ENCODE measurements around the gene PPP2R3A.

The PPP2R3A gene

GRCh38 chr3:136036306-136036705 lies 70.8 kb downstream of the PPP2R3A start:
- Histone ChIP-seq H3K27ac (ENCODE audit: low read length) (no peak overlapping the region), H3K27me3 (ENCODE audit: low read depth, low read length) (no peaks in the 10 kb centered on the region), H3K4me1 (ENCODE audit: control insufficient read depth in 1 of 2, insufficient read depth in 2 of 2, low read length in 2 of 2) (peaks cover 0 to 6% of the 10 kb centered on the region in 2 donors), H3K9me3 (ENCODE audit: control insufficient read depth in 1 of 2, low read length in 2 of 2) (peaks cover 0 to 3% of the 10 kb centered on the region in 2 donors), H3K36me3 (ENCODE audit: control insufficient read depth in 1 of 2, insufficient read depth in 2 of 2, low read length in 2 of 2) (peaks cover 0 to 5% of the 10 kb centered on the region in 2 donors), H3K4me3 (ENCODE audit: low read depth in 1 of 2, low read length in 2 of 2) (no peak overlapping the region)

- Histone ChIP-seq H3K36me3 (ENCODE audit: control insufficient read depth in 1 of 2, insufficient read depth in 2 of 2, low read length in 2 of 2) (peaks cover 0 to 8% of the 10 kb centered on the region in 2 donors), H3K27me3 (ENCODE audit: low read depth, low read length) (no peaks in the 10 kb centered on the region), H3K4me1 (ENCODE audit: control insufficient read depth in 1 of 2, insufficient read depth in 2 of 2, low read length in 2 of 2) (peaks cover 0 to 9% of the 10 kb centered on the region in 2 donors), H3K9me3 (ENCODE audit: control insufficient read depth in 1 of 2, low read length in 2 of 2) (no peaks in the 10 kb centered on the region), H3K27ac (ENCODE audit: low read length) (no peak overlapping the region), H3K4me3 (ENCODE audit: low read depth in 1 of 2, low read length in 2 of 2) (no peak overlapping the region)
Measured at GRCh38 chr3:136038668-136039067, 73.1 kb downstream of the PPP2R3A start.

GRCh38 chr3:136042608-136043221 lies 77.2 kb downstream of the PPP2R3A start:
- Histone ChIP-seq H3K27me3 (ENCODE audit: low read depth, low read length) (no peaks in the 10 kb centered on the region), H3K4me3 (ENCODE audit: low read depth in 1 of 2, low read length in 2 of 2) (no peak overlapping the region), H3K36me3 (ENCODE audit: control insufficient read depth in 1 of 2, insufficient read depth in 2 of 2, low read length in 2 of 2) (peaks cover 0 to 37% of the 10 kb centered on the region in 2 donors), H3K27ac (ENCODE audit: low read length) (no peak overlapping the region), H3K9me3 (ENCODE audit: control insufficient read depth in 1 of 2, low read length in 2 of 2) (no peaks in the 10 kb centered on the region), H3K4me1 (ENCODE audit: control insufficient read depth in 1 of 2, insufficient read depth in 2 of 2, low read length in 2 of 2) (peaks cover 0 to 3% of the 10 kb centered on the region in 2 donors)

GRCh38 chr3:136044980-136045745 lies 79.6 kb downstream of the PPP2R3A start:
- Histone ChIP-seq H3K4me3 (ENCODE audit: low read depth in 1 of 2, low read length in 2 of 2) (no peak overlapping the region), H3K27ac (ENCODE audit: low read length) (no peak overlapping the region), H3K4me1 (ENCODE audit: control insufficient read depth in 1 of 2, insufficient read depth in 2 of 2, low read length in 2 of 2) (peaks cover 0 to 3% of the 10 kb centered on the region in 2 donors), H3K36me3 (ENCODE audit: control insufficient read depth in 1 of 2, insufficient read depth in 2 of 2, low read length in 2 of 2) (peaks cover 8 to 41% of the 10 kb centered on the region in 2 donors), H3K9me3 (ENCODE audit: control insufficient read depth in 1 of 2, low read length in 2 of 2) (no peaks in the 10 kb centered on the region), H3K27me3 (ENCODE audit: low read depth, low read length) (no peaks in the 10 kb centered on the region)

GRCh38 chr3:136048068-136048467 lies 82.5 kb downstream of the PPP2R3A start:
- Histone ChIP-seq H3K9me3 (ENCODE audit: control insufficient read depth in 1 of 2, low read length in 2 of 2) (no peaks in the 10 kb centered on the region), H3K4me1 (ENCODE audit: control insufficient read depth in 1 of 2, insufficient read depth in 2 of 2, low read length in 2 of 2) (no peaks in the 10 kb centered on the region), H3K27ac (ENCODE audit: low read length) (no peak overlapping the region), H3K4me3 (ENCODE audit: low read depth in 1 of 2, low read length in 2 of 2) (no peak overlapping the region), H3K27me3 (ENCODE audit: low read depth, low read length) (no peaks in the 10 kb centered on the region), H3K36me3 (ENCODE audit: control insufficient read depth in 1 of 2, insufficient read depth in 2 of 2, low read length in 2 of 2) (peaks cover 8 to 53% of the 10 kb centered on the region in 2 donors)

GRCh38 chr3:136050250-136050649 lies 84.7 kb downstream of the PPP2R3A start:
- no peaks in the 10 kb centered on the region for H3K4me1 ChIP-seq (ENCODE audit: control insufficient read depth in 1 of 2, insufficient read depth in 2 of 2, low read length in 2 of 2)
- no peak overlapping the region for H3K27ac ChIP-seq (ENCODE audit: low read length)
- no peaks in the 10 kb centered on the region for H3K9me3 ChIP-seq (ENCODE audit: control insufficient read depth in 1 of 2, low read length in 2 of 2)
- peaks cover 8 to 44% of the 10 kb centered on the region in 2 donors for H3K36me3 ChIP-seq (ENCODE audit: control insufficient read depth in 1 of 2, insufficient read depth in 2 of 2, low read length in 2 of 2)
- H3K27me3 ChIP-seq (ENCODE audit: low read depth, low read length), result no peaks in the 10 kb centered on the region
- no peak overlapping the region for H3K4me3 ChIP-seq (ENCODE audit: low read depth in 1 of 2, low read length in 2 of 2)

DNA sequence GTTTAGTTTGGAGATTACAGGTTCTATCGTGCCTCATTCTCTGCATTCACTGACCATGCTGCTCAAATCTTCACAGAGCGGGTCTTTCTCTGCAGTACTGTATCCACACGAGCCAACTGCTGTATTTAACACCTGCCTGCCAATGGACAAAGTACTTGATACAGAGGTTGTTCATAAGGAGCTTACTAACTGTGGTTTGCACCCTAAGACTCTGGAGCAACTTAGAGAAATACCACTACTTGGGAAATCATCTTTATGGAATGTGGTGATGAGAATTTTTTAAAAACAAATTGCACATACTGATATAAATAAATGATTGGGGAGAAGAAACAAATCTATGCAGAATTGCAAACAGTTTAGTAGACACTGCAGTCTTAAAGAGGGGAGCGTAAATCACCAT lies 90.0 kb downstream of the PPP2R3A start:
- Histone ChIP-seq H3K27ac (ENCODE audit: low read length) (no peak overlapping the region), H3K27me3 (ENCODE audit: low read depth, low read length) (no peaks in the 10 kb centered on the region), H3K4me1 (ENCODE audit: control insufficient read depth in 1 of 2, insufficient read depth in 2 of 2, low read length in 2 of 2) (no peaks in the 10 kb centered on the region), H3K36me3 (ENCODE audit: control insufficient read depth in 1 of 2, insufficient read depth in 2 of 2, low read length in 2 of 2) (peaks cover 0 to 16% of the 10 kb centered on the region in 2 donors), H3K9me3 (ENCODE audit: control insufficient read depth in 1 of 2, low read length in 2 of 2) (no peaks in the 10 kb centered on the region), H3K4me3 (ENCODE audit: low read depth in 1 of 2, low read length in 2 of 2) (no peak overlapping the region)

- Histone ChIP-seq H3K27me3 (ENCODE audit: low read depth, low read length) (no peaks in the 10 kb centered on the region), H3K4me3 (ENCODE audit: low read depth in 1 of 2, low read length in 2 of 2) (no peak overlapping the region), H3K9me3 (ENCODE audit: control insufficient read depth in 1 of 2, low read length in 2 of 2) (peaks cover 0 to 2% of the 10 kb centered on the region in 2 donors)
Measured at GRCh38 chr3:136067211-136067610, 101.7 kb downstream of the PPP2R3A start.

DNA sequence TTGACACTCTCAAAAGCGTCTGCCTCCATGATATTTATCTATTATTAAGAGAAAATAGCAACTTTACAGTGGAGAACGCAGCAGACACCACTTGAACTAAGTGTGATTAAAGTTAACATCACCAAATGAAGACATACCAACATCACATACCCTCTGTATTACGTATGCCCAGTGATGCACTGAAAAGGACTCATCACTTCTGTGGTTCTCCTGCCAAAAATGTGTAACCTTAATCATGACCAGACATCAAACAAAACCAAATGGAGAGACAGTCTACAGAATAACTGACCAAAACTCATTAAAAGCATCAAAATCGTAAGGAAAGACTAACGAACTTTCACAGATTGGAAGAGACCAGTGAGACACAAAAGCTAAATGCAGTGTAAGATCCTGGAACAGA lies 103.2 kb downstream of the PPP2R3A start:
- Histone ChIP-seq H3K9me3 (ENCODE audit: control insufficient read depth in 1 of 2, low read length in 2 of 2) (no peaks in the 10 kb centered on the region), H3K27me3 (ENCODE audit: low read depth, low read length) (no peaks in the 10 kb centered on the region), H3K27ac (ENCODE audit: low read length) (no peak overlapping the region), H3K36me3 (ENCODE audit: control insufficient read depth in 1 of 2, insufficient read depth in 2 of 2, low read length in 2 of 2) (peaks cover 0 to 7% of the 10 kb centered on the region in 2 donors), H3K4me1 (ENCODE audit: control insufficient read depth in 1 of 2, insufficient read depth in 2 of 2, low read length in 2 of 2) (peaks cover 8% of the 10 kb centered on the region in 2 donors), H3K4me3 (ENCODE audit: low read depth in 1 of 2, low read length in 2 of 2) (no peak overlapping the region)

More at GRCh38 chr3:136067211-136067610, 101.7 kb downstream of the PPP2R3A start:
- Histone ChIP-seq H3K4me1 (ENCODE audit: control insufficient read depth in 1 of 2, insufficient read depth in 2 of 2, low read length in 2 of 2) (peaks cover 8% of the 10 kb centered on the region in 2 donors), H3K36me3 (ENCODE audit: control insufficient read depth in 1 of 2, insufficient read depth in 2 of 2, low read length in 2 of 2) (peaks cover 0 to 7% of the 10 kb centered on the region in 2 donors), H3K27ac (ENCODE audit: low read length) (no peak overlapping the region)

DNA sequence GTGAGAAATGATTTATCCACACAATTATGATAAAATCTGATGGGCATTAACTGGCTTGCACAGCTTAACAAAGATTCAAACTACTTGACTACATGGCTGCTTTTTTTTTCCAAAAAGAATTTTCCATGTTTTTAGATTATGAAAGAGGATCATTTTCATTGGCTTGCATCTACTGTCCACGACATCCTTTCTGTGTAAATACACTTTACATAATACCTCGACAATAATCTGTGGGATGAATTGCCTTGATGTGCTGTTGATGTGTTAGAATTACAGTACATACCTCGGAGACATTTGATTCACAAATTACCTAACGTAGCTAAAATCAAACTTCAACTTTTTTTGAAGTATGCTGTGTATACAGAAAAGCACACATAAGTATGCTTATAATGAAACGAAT lies 104.4 kb downstream of the PPP2R3A start:
- Histone ChIP-seq H3K9me3 (ENCODE audit: control insufficient read depth in 1 of 2, low read length in 2 of 2) (no peaks in the 10 kb centered on the region), H3K27ac (ENCODE audit: low read length) (no peak overlapping the region), H3K4me3 (ENCODE audit: low read depth in 1 of 2, low read length in 2 of 2) (no peak overlapping the region), H3K4me1 (ENCODE audit: control insufficient read depth in 1 of 2, insufficient read depth in 2 of 2, low read length in 2 of 2) (peaks cover 8% of the 10 kb centered on the region in 2 donors), H3K27me3 (ENCODE audit: low read depth, low read length) (no peaks in the 10 kb centered on the region), H3K36me3 (ENCODE audit: control insufficient read depth in 1 of 2, insufficient read depth in 2 of 2, low read length in 2 of 2) (peaks cover 0 to 7% of the 10 kb centered on the region in 2 donors)

DNA sequence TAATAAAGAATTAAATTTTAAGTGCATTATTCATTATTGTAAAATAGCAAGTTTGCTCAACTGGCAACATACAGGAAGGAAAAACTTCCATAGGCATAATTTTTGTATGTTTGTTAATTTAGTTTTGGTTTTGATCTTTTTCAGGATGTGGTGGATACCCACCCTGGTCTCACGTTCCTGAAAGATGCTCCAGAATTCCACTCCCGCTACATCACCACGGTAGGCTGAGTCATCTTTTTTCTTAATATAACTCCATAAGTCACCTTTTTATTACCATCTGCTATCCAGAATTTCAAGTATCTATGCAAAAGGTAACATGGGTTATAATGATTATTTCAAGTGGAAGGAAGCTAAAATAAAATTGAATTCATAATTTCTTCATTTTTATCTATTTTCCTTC lies 104.8 kb downstream of the PPP2R3A start:
- peak overlapping the region; percentile 71 for H3K27ac ChIP-seq (ENCODE audit: low read length)

More for the DNA sequence above, 104.8 kb downstream of the PPP2R3A start:
- Histone ChIP-seq H3K4me3 (ENCODE audit: low read depth in 1 of 2, low read length in 2 of 2) (no peak overlapping the region), H3K4me1 (ENCODE audit: control insufficient read depth in 1 of 2, insufficient read depth in 2 of 2, low read length in 2 of 2) (peaks cover 8% of the 10 kb centered on the region in 2 donors), H3K9me3 (ENCODE audit: control insufficient read depth in 1 of 2, low read length in 2 of 2) (no peaks in the 10 kb centered on the region), H3K36me3 (ENCODE audit: control insufficient read depth in 1 of 2, insufficient read depth in 2 of 2, low read length in 2 of 2) (peaks cover 0 to 7% of the 10 kb centered on the region in 2 donors), H3K27me3 (ENCODE audit: low read depth, low read length) (no peaks in the 10 kb centered on the region)
